Measurements from ENCODE around the gene KMO. TPM values are rescaled to one million over a fixed set of nuclear protein-coding genes. Genes with fewer than 3 reads are reported as not detected.

KMO gene
- total RNA-seq, 1 experiment from 2014 or later: 0.29 TPM

DNA sequence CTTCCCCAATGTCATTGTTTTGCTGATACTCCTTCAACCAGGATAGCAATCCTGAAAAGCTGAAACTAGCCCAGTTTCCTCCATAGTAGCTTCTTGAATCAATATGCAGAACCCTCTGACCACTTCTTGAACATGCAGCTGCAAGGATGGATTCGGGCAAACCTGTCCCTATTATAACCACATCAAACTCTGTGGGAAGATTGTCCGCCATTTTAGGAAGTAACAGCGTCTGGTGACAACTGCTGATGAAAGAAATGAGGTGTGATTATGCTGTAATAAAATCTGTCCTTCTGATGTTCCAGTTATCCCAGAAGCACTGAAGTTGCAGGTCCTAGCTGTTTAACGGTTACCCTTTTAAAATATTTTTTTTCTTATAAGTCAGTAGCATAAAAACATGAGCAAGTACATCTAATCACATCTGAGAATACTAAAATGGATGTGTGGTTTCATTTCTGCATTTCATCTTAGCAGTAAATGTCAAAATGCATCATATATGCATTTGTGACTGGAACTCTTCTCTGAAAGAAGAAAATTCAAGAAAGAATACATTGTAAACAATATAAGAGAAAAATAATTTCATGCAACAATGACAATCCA is 103.5 kb downstream of the KMO start:
- Histone ChIP-seq H3K27ac (ENCODE audit: low read length) (no peak overlapping the region), H3K9me3 (ENCODE audit: low read length) (no peaks in the 10 kb centered on the region), H4K20me1 (ENCODE audit: low read length) (peaks cover 34% of the 10 kb centered on the region), H3F3A (ENCODE audit: low read length, unreplicated experiment) (no peaks in the 10 kb centered on the region), H3K36me3 (ENCODE audit: low read depth, low read length) (peaks cover 31% of the 10 kb centered on the region), H3K79me2 (ENCODE audit: low read length) (peaks cover 77% of the 10 kb centered on the region), H2AFZ (ENCODE audit: low read length) (no peak overlapping the region), H3K9me2 (replicated peaks; ENCODE audit: low read length) (no peaks in the 10 kb centered on the region), H3K4me2 (ENCODE audit: low read length) (no peak overlapping the region), H3K27me3 (ENCODE audit: low read length) (no peaks in the 10 kb centered on the region), H3K4me1 (ENCODE audit: insufficient read depth, low read length) (peaks cover 30% of the 10 kb centered on the region), H3K4me3 (ENCODE audit: low read length) (no peak overlapping the region), H3K9ac (ENCODE audit: low read length) (no peak overlapping the region)
- TF ChIP-seq EZH2 (IDR thresholded peaks at IDR 0.05; ENCODE audit: low read length, unreplicated experiment): no peak
- TF ChIP-seq, protein P1, sequence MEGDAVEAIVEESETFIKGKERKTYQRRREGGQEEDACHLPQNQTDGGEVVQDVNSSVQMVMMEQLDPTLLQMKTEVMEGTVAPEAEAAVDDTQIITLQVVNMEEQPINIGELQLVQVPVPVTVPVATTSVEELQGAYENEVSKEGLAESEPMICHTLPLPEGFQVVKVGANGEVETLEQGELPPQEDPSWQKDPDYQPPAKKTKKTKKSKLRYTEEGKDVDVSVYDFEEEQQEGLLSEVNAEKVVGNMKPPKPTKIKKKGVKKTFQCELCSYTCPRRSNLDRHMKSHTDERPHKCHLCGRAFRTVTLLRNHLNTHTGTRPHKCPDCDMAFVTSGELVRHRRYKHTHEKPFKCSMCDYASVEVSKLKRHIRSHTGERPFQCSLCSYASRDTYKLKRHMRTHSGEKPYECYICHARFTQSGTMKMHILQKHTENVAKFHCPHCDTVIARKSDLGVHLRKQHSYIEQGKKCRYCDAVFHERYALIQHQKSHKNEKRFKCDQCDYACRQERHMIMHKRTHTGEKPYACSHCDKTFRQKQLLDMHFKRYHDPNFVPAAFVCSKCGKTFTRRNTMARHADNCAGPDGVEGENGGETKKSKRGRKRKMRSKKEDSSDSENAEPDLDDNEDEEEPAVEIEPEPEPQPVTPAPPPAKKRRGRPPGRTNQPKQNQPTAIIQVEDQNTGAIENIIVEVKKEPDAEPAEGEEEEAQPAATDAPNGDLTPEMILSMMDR (conservative IDR thresholded peaks at IDR 0.05; ENCODE audit: low read depth, low read length): no peak
- TF ChIP-seq EZH2phosphoT487 (IDR thresholded peaks at IDR 0.05; ENCODE audit: borderline replicate concordance, low read length): no peak
- CTCF ChIA-PET: no interaction called here
- intact Hi-C loops (cut with micrococcal nuclease): no loop called here
- DNase-seq: no peak
- no TSS peak for BruUV-seq (replicated peaks)
- POLR2A ChIA-PET (ENCODE audit: unreplicated experiment): no interaction called here
- ATAC-seq: no peak

DNA sequence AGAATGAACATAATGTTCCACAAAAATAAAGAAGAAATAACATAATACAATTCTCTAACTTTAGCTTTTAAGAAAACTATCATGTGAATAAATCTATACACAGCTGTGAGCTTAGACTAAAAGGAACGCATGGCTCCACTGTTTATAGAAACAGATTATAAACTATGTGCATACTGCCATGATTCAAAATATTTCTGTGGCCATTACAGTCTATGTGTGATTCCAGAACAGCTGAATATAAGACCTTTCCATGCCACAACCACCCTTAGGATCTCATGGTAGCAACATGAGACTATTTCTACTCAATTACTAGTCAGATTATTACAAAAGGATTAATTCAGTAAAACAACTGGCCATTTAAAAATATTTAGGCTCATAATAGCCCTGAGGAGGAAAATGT is 104.1 kb downstream of the KMO start:
- H3K4me3 ChIP-seq (ENCODE audit: low read length): no peak overlapping the region
- H3K36me3 ChIP-seq (ENCODE audit: low read depth, low read length): peaks cover 31% of the 10 kb centered on the region
- H3K9ac ChIP-seq (ENCODE audit: low read length): no peak overlapping the region
- peaks cover 5% of the 10 kb centered on the region for H3F3A ChIP-seq (ENCODE audit: low read length, unreplicated experiment)
- DNase-seq (no peak), ATAC-seq (no peak)
- no peak for TF ChIP-seq EZH2phosphoT487 (IDR thresholded peaks at IDR 0.05; ENCODE audit: borderline replicate concordance, low read length)
- ChIA-PET POLR2A (ENCODE audit: unreplicated experiment) (no interaction called here), CTCF (no interaction called here)
- peaks cover 36% of the 10 kb centered on the region for H3K4me1 ChIP-seq (ENCODE audit: insufficient read depth, low read length)
- H3K9me3 ChIP-seq (ENCODE audit: low read length): no peaks in the 10 kb centered on the region
- peaks cover 34% of the 10 kb centered on the region for H4K20me1 ChIP-seq (ENCODE audit: low read length)
- H3K79me2 ChIP-seq (ENCODE audit: low read length): peaks cover 77% of the 10 kb centered on the region
- no peaks in the 10 kb centered on the region for H3K9me2 ChIP-seq (replicated peaks; ENCODE audit: low read length)
- BruUV-seq (replicated peaks): no TSS peak
- intact Hi-C loops (cut with micrococcal nuclease): no loop called here
- H3K27me3 ChIP-seq (ENCODE audit: low read length): no peaks in the 10 kb centered on the region
- no peak overlapping the region for H2AFZ ChIP-seq (ENCODE audit: low read length)
- H3K27ac ChIP-seq (ENCODE audit: low read length): no peak overlapping the region
- peak overlapping the region; percentile 88; the same call in 1 of the 2 replicates for H3K4me2 ChIP-seq (ENCODE audit: low read length)

DNA sequence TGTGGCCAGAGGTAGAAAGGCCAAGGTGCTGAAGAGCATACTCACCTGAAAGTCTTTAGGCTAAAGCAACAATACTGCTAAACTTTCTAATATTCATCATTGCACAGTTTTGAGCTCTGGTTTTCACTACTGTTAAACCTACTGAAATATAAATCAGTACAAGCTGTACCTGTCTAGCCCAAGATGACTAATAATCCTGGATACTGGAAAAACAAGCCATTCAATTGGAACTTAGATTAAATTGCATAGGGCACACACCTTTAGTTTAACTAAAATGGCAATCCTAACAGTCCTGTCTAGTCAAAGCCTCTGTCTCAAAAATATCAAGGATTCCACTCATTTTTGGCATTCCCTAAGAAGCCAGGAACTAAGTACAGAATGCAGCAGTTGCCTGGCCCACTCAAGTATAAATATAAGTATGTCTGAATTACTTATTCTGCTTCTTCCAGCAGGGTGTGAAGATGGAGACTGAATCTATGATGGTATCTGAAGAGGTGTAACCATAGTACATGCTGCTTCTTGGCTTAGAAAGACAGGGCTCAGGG is 104.9 kb downstream of the KMO start:
- Histone ChIP-seq H3K27ac (ENCODE audit: low read length) (no peak overlapping the region), H3K36me3 (ENCODE audit: low read depth, low read length) (peaks cover 30% of the 10 kb centered on the region), H4K20me1 (ENCODE audit: low read length) (peaks cover 34% of the 10 kb centered on the region), H3K4me2 (ENCODE audit: low read length) (peak overlapping the region; percentile 88), H3K4me1 (ENCODE audit: insufficient read depth, low read length) (peaks cover 44% of the 10 kb centered on the region), H3K4me3 (ENCODE audit: low read length) (peak overlapping the region; percentile 77), H3K9ac (ENCODE audit: low read length) (no peak overlapping the region), H3F3A (ENCODE audit: low read length, unreplicated experiment) (peaks cover 8% of the 10 kb centered on the region), H3K27me3 (ENCODE audit: low read length) (no peaks in the 10 kb centered on the region), H2AFZ (ENCODE audit: low read length) (no peak overlapping the region), H3K9me3 (ENCODE audit: low read length) (no peaks in the 10 kb centered on the region), H3K9me2 (replicated peaks; ENCODE audit: low read length) (no peaks in the 10 kb centered on the region), H3K79me2 (ENCODE audit: low read length) (peaks cover 76% of the 10 kb centered on the region)
- peak; percentile 78 for DNase-seq
- POLR2A ChIA-PET (ENCODE audit: unreplicated experiment): no interaction called here
- CTCF ChIA-PET: interaction anchor here (1.1 kb wide), 1 partner anchor 10 kb away, joined by 3 read pairs; no protein-coding TSS in a partner anchor
- TF ChIP-seq EZH2phosphoT487 (IDR thresholded peaks at IDR 0.05; ENCODE audit: borderline replicate concordance, low read length) (no peak), EZH2 (IDR thresholded peaks at IDR 0.05; ENCODE audit: low read length, unreplicated experiment) (no peak)
- TF ChIP-seq, protein P1 (conservative IDR thresholded peaks at IDR 0.05; ENCODE audit: low read depth, low read length): no peak
- no TSS peak for BruUV-seq (replicated peaks)
- intact Hi-C loops (cut with micrococcal nuclease): no loop called here
- ATAC-seq: no peak
